Uterine smooth muscle cell (primary cell): ENCODE data around the gene IFI16. TPM values are rescaled to one million over a fixed set of nuclear protein-coding genes. Genes with fewer than 3 reads are reported as not detected.

Experiments
- total RNA-seq: library from RNA; depleted of rRNA; stranded (reverse); fragments of >200 nt; gene quantifications from 2 replicates; pipeline ENCODE4 v1.2.3, GENCODE V29; 2014

IFI16 gene
- 93.3 and 117 TPM in 2 replicates for total RNA-seq

DNA sequence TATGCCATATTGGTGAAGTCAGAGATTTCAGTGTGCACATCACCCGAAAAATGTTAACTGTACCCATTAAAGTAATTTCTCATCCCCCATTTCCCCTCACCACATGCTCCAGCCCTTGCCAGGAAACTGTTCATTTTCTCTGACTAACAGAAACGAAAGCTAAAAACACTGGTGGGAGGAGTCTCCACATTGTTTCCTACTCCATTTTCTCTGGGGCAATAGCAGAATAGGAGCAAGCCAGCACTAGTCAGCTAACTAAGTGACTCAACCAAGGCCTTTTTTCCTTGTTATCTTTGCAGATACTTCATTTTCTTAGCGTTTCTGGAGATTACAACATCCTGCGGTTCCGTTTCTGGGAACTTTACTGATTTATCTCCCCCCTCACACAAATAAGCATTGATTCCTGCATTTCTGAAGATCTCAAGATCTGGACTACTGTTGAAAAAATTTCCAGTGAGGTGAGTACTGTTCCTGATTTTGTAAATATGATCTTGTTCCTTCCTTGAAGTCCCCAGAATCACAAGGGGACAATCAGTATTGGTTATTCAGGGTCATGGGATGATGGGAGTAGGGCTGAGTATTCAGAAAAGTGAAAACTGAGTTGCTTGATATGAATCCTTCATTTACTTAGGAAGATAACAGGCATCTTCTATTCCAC, at the start of gene IFI16:
IFI16 (plus strand) TSS at position 204 of the 658 bp plus-strand sequence. CDS start 4,774 bp downstream, outside the sequence.

DNA sequence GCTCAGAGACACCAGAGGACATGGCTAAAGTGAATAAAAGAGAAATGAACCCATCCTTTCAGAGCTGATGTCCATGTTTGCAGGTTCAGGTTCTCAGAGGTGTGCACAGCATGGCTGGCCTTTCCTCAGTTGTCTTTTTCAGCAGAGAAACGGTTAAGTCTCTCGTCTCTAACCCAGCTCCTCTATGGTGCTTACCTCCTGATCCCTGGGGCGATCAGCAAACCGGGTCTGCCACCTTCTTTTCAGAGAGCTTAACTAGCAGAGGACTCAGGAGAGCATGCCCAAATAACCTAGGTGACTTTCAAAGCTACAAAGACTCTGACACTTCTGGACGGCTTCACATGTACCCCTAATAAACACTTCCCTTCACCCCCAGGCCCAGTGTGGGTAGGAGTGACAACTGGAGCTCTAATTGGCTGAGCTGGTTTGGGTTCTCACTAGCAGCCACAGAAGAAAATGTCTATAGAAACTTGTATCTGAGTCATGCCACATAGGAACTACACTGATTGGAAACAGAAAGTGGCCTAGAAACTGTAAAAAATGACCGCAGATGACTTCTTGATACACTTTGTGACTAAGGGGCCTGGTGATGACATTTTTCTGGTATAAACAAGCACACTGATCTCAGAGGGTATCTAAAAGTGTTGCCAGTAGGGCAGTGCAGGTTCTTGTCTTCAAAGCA, 66.9 kb downstream of the IFI16 start, which contains the start of gene AIM2:
AIM2 (minus strand) TSS at position 329 of the 682 bp plus-strand sequence. CDS start 3,267 bp downstream, outside the sequence.

Other genes with a start within 250 kb of the IFI16 start
- not detected in 2 replicates for gene OR6N1, start 237.7 kb upstream of the IFI16 start, total RNA-seq
- gene OR6N2, start 228.7 kb upstream of the IFI16 start, total RNA-seq, result not detected in 2 replicates
- not detected in 2 replicates for gene MNDA, start 178.6 kb upstream of the IFI16 start, total RNA-seq
- not detected in 2 replicates for gene PYHIN1, start 78.4 kb upstream of the IFI16 start, total RNA-seq
- gene AIM2, start 66.9 kb downstream of the IFI16 start, total RNA-seq, result 0.11 TPM in 1 of 2 replicates, not detected in the other
- 0.12 and 0.22 TPM in 2 replicates for gene CADM3, start 161.7 kb downstream of the IFI16 start, total RNA-seq
- gene ACKR1, start 195.0 kb downstream of the IFI16 start, total RNA-seq, result not detected in 2 replicates